Measurements from ENCODE around the gene CYGB.
"Not testable (repeated sequence)": the region's sequence is repeated elsewhere in the genome, so short reads cannot be mapped to it uniquely, and the experiment has no call there.

CYGB gene

GRCh38 chr17:76519048-76519966 lies 18.2 kb downstream of the CYGB start:
- no peak for DNase-seq

GRCh38 chr17:76517638-76518038 lies 19.9 kb downstream of the CYGB start:
- DNase-seq: no peak

- peak; percentile 70 for DNase-seq
Measured at GRCh38 chr17:76515274-76515949, 22.1 kb downstream of the CYGB start.

- DNase-seq: not testable (repeated sequence)
Measured at GRCh38 chr17:76514355-76514754, 23.2 kb downstream of the CYGB start.

- no peak for DNase-seq
Measured at GRCh38 chr17:76513306-76513692, 24.2 kb downstream of the CYGB start.

GRCh38 chr17:76512366-76513305 lies 24.9 kb downstream of the CYGB start:
- DNase-seq: no peak

GRCh38 chr17:76511668-76512365 lies 25.7 kb downstream of the CYGB start:
- no peak for DNase-seq

- DNase-seq: no peak
Measured at GRCh38 chr17:76510831-76511244, 26.7 kb downstream of the CYGB start.

GRCh38 chr17:76508472-76509063 lies 28.9 kb downstream of the CYGB start:
- not testable (repeated sequence) for DNase-seq

GRCh38 chr17:76506408-76507345 lies 30.8 kb downstream of the CYGB start:
- DNase-seq: peak; percentile 40

- no peak for DNase-seq
Measured at GRCh38 chr17:76504117-76504516, 33.4 kb downstream of the CYGB start.

GRCh38 chr17:76502341-76503211 lies 34.9 kb downstream of the CYGB start:
- no peak for DNase-seq

- no peak for DNase-seq
Measured at GRCh38 chr17:76501827-76502307, 35.6 kb downstream of the CYGB start.

GRCh38 chr17:76501018-76501826 lies 36.3 kb downstream of the CYGB start, which contains the start of gene RHBDF2:
RHBDF2 (minus strand) TSS chr17:76501423; CDS start chr17:76481524, 19,899 bp downstream.
- DNase-seq: peak; percentile 53

- DNase-seq: no peak
Measured at GRCh38 chr17:76500747-76501017, 36.8 kb downstream of the CYGB start.

- DNase-seq: no peak
Measured at GRCh38 chr17:76500074-76500746, 37.3 kb downstream of the CYGB start.

- DNase-seq: no peak
Measured at GRCh38 chr17:76499267-76499667, 38.2 kb downstream of the CYGB start.

GRCh38 chr17:76498876-76499251 lies 38.6 kb downstream of the CYGB start:
- no peak for DNase-seq
